ENCODE results near the gene CPT1C.
A peak's percentile ranks its signal among the peaks of the same experiment; 100 is the strongest.

Gene CPT1C

GRCh38 chr19:49752701-49753100 is 61.8 kb downstream of the CPT1C start:
- no peak for DNase-seq (ENCODE audit: low read depth in 2 of 2)
- H3K4me3 ChIP-seq (replicated peaks in 1 of 2; ENCODE audit: low read depth in 2 of 2, low read length in 2 of 2): no peak overlapping the region
- TF ChIP-seq CTCF (IDR thresholded peaks at IDR 0.05; ENCODE audit: low read depth, low read length): no peak

- DNase-seq (ENCODE audit: low read depth in 2 of 2): no peak
- TF ChIP-seq CTCF (IDR thresholded peaks at IDR 0.05; ENCODE audit: low read depth, low read length): no peak
These were observed 65.0 kb downstream of the CPT1C start for GRCh38 chr19:49755956-49756355.

GRCh38 chr19:49758292-49758691 is 67.4 kb downstream of the CPT1C start:
- DNase-seq (ENCODE audit: low read depth in 2 of 2): peak; percentile 68 to 76
- TF ChIP-seq CTCF (IDR thresholded peaks at IDR 0.05; ENCODE audit: low read depth, low read length): no peak
- no peak overlapping the region for H3K4me3 ChIP-seq (replicated peaks in 1 of 2; ENCODE audit: low read depth in 2 of 2, low read length in 2 of 2)

More at GRCh38 chr19:49755956-49756355, 65.0 kb downstream of the CPT1C start:
- H3K4me3 ChIP-seq (replicated peaks in 1 of 2; ENCODE audit: low read depth in 2 of 2, low read length in 2 of 2): no peak overlapping the region

GRCh38 chr19:49761249-49761624 is 70.3 kb downstream of the CPT1C start:
- no peak for TF ChIP-seq CTCF (IDR thresholded peaks at IDR 0.05; ENCODE audit: low read depth, low read length)
- H3K4me3 ChIP-seq (replicated peaks in 1 of 2; ENCODE audit: low read depth in 2 of 2, low read length in 2 of 2): no peak overlapping the region
- DNase-seq (ENCODE audit: low read depth in 2 of 2): no peak

GRCh38 chr19:49761625-49762311 is 70.9 kb downstream of the CPT1C start:
- no peak overlapping the region for H3K4me3 ChIP-seq (replicated peaks in 1 of 2; ENCODE audit: low read depth in 2 of 2, low read length in 2 of 2)
- peak; percentile 71 to 86 for DNase-seq (ENCODE audit: low read depth in 2 of 2)
- peak; percentile 39 for TF ChIP-seq CTCF (IDR thresholded peaks at IDR 0.05; ENCODE audit: low read depth, low read length)

- DNase-seq (ENCODE audit: low read depth in 2 of 2): no peak
- TF ChIP-seq CTCF (IDR thresholded peaks at IDR 0.05; ENCODE audit: low read depth, low read length): no peak
- no peak within 1 kb of the TSS for H3K4me3 ChIP-seq (replicated peaks in 1 of 2; ENCODE audit: low read depth in 2 of 2, low read length in 2 of 2)
These were observed 72.3 kb downstream of the CPT1C start, which contains the start of gene TSKS for GRCh38 chr19:49763230-49763629. Gene TSKS, minus strand, starts transcription at chr19:49763306. Its CDS starts 59 bp downstream, at chr19:49763247.

Measured in cardiac fibroblast (primary cell).